Prostate gland (tissue), 2 donors: ENCODE results near the gene TTC34. TPM values are rescaled to one million over a fixed set of nuclear protein-coding genes. Genes with fewer than 3 reads are reported as not detected.
"Not testable (repeated sequence)": the region's sequence is repeated elsewhere in the genome, so short reads cannot be mapped to it uniquely, and the experiment has no call there.

Experiments
- DNase-seq: peaks from one replicate; pipeline ENCODE4 v3.0.0-alpha.2; 2019; ENCODE audit warnings: low spot score
- H3K27ac ChIP-seq, 2 donors: fragments of 200-600 bp; sonication (generic); 2 replicates each; pipeline ENCODE4 v1.5.1; 2017 to 2019
- H3K27me3 ChIP-seq: fragments of 200-600 bp; sonication (generic); replicated peaks from 2 replicates; pipeline ENCODE4 v1.5.1; 2019; ENCODE audit not compliant: insufficient read depth
- H3K36me3 ChIP-seq, 2 donors: fragments of 200-600 bp; sonication (generic); 1 replicate in 1 of 2; 2 replicates in 1 of 2; pipeline versions ENCODE4 v1.5.1 to v1.8.1; 2017 to 2019
- H3K4me1 ChIP-seq: fragments of 200-600 bp; sonication (generic); replicated peaks from 2 replicates; pipeline ENCODE4 v1.5.1; 2019
- H3K4me3 ChIP-seq, 2 donors: fragments of 200-600 bp; sonication (generic); 2 replicates each; pipeline ENCODE4 v1.5.1; 2017 to 2019
- H3K9me3 ChIP-seq: fragments of 200-600 bp; sonication (generic); 2 replicates; pipeline ENCODE4 v1.5.1; 2017
- CTCF ChIP-seq, 4 experiments: fragments of 200-600 bp in 2 of 4; fragments of 450-650 bp in 2 of 4; sonication (generic) in 2 of 4; IDR thresholded peaks; 1 replicate in 3 of 4; 2 replicates in 1 of 4; pipeline ENCODE4 v1.5.1; 2016 to 2019; ENCODE audit warnings: antibody characterized with exemption in 4 of 4, mild to moderate bottlenecking in 2 of 4, moderate library complexity in 2 of 4
- POLR2A ChIP-seq: fragments of 450-650 bp; IDR thresholded peaks from one replicate; pipeline ENCODE4 v1.6.1; 2016; ENCODE audit warnings: antibody characterized with exemption, mild to moderate bottlenecking
- POLR2AphosphoS5 ChIP-seq: sonication (generic); formaldehyde crosslinking; IDR thresholded peaks from one replicate; pipeline ENCODE4 v1.6.1; 2017; ENCODE audit warnings: antibody characterized with exemption
- WGBS: methylation state at CpG from one replicate; pipeline ENCODE4 v1.1.5; 2018; 5-methylcytosine and 5-hydroxymethylcytosine counted together
- intact Hi-C: fragments of 100-400 bp; cut with DNase I; formaldehyde crosslinking; loops from one replicate; pipeline ENCODE4 v1.14.2; 2022
- total RNA-seq, 2 donors: library from RNA; depleted of rRNA; stranded (reverse); fragments of >200 nt; gene quantifications; one replicate each; pipeline ENCODE4 v1.1.0, GENCODE V29; 2016

Gene TTC34
- total RNA-seq, 2 donors from 2014 or later = 0.32 to 1.2 TPM

- WGBS = 27% methylated on average over 12 of the region's 12 CpGs
- intact Hi-C loops, H3K27me3 ChIP-seq, H3K4me3 ChIP-seq, H3K4me1 ChIP-seq, H3K9me3 ChIP-seq, DNase-seq, H3K36me3 ChIP-seq, H3K27ac ChIP-seq: not testable (repeated sequence)
Measured at GRCh38 chr1:2652926-2653571, 148.4 kb downstream of the TTC34 start.

GRCh38 chr1:2652152-2652925 lies 149.2 kb downstream of the TTC34 start:
- H3K4me1 ChIP-seq, H3K27me3 ChIP-seq, H3K36me3 ChIP-seq, intact Hi-C loops, DNase-seq, H3K27ac ChIP-seq, H3K9me3 ChIP-seq, H3K4me3 ChIP-seq: not testable (repeated sequence)
- 31% methylated on average over 16 of the region's 16 CpGs for WGBS

GRCh38 chr1:2650967-2651645 lies 150.4 kb downstream of the TTC34 start:
- TF ChIP-seq POLR2AphosphoS5 (no peak), POLR2A (no peak)
- no peak overlapping the region for H3K4me3 ChIP-seq
- H3K4me1 ChIP-seq = no peaks in the 10 kb centered on the region
- DNase-seq = no peak
- 51% methylated on average over 9 of the region's 10 CpGs for WGBS
- no peak overlapping the region for H3K27ac ChIP-seq
- H3K36me3 ChIP-seq = no peaks in the 10 kb centered on the region
- intact Hi-C loops = no loop called here
- H3K9me3 ChIP-seq = no peaks in the 10 kb centered on the region
- peaks cover 9% of the 10 kb centered on the region for H3K27me3 ChIP-seq

GRCh38 chr1:2646837-2647236 lies 154.7 kb downstream of the TTC34 start:
- Histone ChIP-seq H3K4me3 (no peak overlapping the region), H3K9me3 (no peaks in the 10 kb centered on the region), H3K4me1 (peaks cover 3% of the 10 kb centered on the region), H3K27me3 (no peaks in the 10 kb centered on the region), H3K27ac (no peak overlapping the region), H3K36me3 (no peaks in the 10 kb centered on the region)
- intact Hi-C loops = loop anchor here (10.0 kb wide), 1 partner anchor 232 kb away; the partner anchor contains the start of gene PEX10
- TF ChIP-seq POLR2AphosphoS5 = no peak
- no peak for TF ChIP-seq POLR2A
- no peak for TF ChIP-seq CTCF (IDR thresholded peaks at IDR 0.05)
- 77% methylated on average over 5 of the region's 5 CpGs for WGBS
- DNase-seq = no peak

- WGBS = 85% methylated on average over 11 of the region's 11 CpGs
- intact Hi-C loops = loop anchor here (10.0 kb wide), 1 partner anchor 231 kb away; the partner anchor contains the start of gene PEX10
- no peak for DNase-seq
Measured at GRCh38 chr1:2645776-2646175, 155.7 kb downstream of the TTC34 start.

More at GRCh38 chr1:2645776-2646175, 155.7 kb downstream of the TTC34 start:
- H3K36me3 ChIP-seq = no peaks in the 10 kb centered on the region
- H3K9me3 ChIP-seq = no peaks in the 10 kb centered on the region
- peaks cover 5% of the 10 kb centered on the region for H3K4me1 ChIP-seq
- H3K4me3 ChIP-seq = no peak overlapping the region
- no peak overlapping the region for H3K27ac ChIP-seq
- TF ChIP-seq POLR2AphosphoS5 = no peak
- TF ChIP-seq POLR2A = no peak
- TF ChIP-seq CTCF (IDR thresholded peaks at IDR 0.05) = no peak
- H3K27me3 ChIP-seq = no peaks in the 10 kb centered on the region
